ENCODE results near the gene REST. TPM values are rescaled to one million over a fixed set of nuclear protein-coding genes. Genes with fewer than 3 reads are reported as not detected.

REST gene
- total and polyA plus RNA-seq, 10 donors: 3.6 to 45.4 (median 37.1) TPM

DNA sequence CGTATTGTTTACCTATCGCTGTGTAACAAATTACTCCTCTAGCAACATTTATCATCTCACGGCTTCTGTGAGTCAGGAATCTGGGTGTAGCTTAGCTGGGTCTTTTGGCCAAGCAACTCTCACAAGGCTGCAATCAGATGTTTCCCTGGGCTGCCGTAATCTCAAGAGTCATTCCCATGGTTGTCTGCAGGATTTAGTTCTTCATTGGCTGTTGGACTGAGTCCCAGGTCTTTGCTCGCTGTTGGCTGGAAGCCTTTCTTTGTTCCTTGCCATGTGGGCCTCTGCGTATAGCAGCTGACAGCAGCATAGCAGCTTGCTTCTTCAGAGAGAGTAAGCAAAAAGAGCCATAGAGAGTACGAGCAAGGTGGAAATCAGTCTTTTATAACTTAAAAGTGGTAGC, 87.8 kb downstream of the REST start:
- H3K4me1 ChIP-seq: peaks cover 0 to 31% (median 2%) of the 10 kb centered on the region in 6 donors
- H3K27ac ChIP-seq: no peak overlapping the region
- WGBS, 5 donors: 76 to 91% (median 88%) methylated on average over 7 of the region's 7 CpGs
- H3K4me3 ChIP-seq: no peak overlapping the region
- intact Hi-C loops (cut with DNase I; ENCODE audit: low total_unique reads): no loop called here
- no peak for DNase-seq
- H3K27me3 ChIP-seq (replicated peaks in 1 of 7): no peaks in the 10 kb centered on the region
- H3K9me3 ChIP-seq: no peaks in the 10 kb centered on the region
- H3K36me3 ChIP-seq: peaks cover 9 to 99% (median 90%) of the 10 kb centered on the region in 6 donors
- TF ChIP-seq, protein P1, sequence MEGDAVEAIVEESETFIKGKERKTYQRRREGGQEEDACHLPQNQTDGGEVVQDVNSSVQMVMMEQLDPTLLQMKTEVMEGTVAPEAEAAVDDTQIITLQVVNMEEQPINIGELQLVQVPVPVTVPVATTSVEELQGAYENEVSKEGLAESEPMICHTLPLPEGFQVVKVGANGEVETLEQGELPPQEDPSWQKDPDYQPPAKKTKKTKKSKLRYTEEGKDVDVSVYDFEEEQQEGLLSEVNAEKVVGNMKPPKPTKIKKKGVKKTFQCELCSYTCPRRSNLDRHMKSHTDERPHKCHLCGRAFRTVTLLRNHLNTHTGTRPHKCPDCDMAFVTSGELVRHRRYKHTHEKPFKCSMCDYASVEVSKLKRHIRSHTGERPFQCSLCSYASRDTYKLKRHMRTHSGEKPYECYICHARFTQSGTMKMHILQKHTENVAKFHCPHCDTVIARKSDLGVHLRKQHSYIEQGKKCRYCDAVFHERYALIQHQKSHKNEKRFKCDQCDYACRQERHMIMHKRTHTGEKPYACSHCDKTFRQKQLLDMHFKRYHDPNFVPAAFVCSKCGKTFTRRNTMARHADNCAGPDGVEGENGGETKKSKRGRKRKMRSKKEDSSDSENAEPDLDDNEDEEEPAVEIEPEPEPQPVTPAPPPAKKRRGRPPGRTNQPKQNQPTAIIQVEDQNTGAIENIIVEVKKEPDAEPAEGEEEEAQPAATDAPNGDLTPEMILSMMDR (IDR thresholded peaks at IDR 0.05 in 8 of 11, conservative IDR thresholded peaks at IDR 0.05 in 3 of 11): no peak
- TF ChIP-seq POLR2AphosphoS5 (IDR thresholded peaks at IDR 0.05): no peak
- no peak for TF ChIP-seq POLR2A (IDR thresholded peaks at IDR 0.05)

DNA sequence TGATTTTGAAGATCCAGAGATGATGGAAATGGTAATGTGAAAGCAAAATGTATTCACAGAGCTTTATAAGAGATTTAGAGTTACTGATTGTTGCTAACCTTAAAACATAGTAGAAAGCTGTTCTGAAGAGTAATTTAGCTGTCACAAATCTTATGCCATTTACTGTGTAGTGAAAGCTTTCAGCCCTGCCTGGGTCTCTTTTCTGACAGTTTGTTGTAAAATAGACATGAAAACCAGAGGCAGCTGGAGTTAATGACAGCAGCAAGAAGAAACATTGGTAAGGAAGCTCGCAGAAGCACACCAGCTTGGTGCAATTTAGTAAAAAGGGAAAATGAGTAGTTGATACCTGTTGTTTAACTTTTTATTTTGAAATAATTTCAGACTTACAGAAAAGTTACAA, 92.1 kb downstream of the REST start:
- Histone ChIP-seq H3K27me3 (replicated peaks in 1 of 7) (no peaks in the 10 kb centered on the region), H3K4me1 (peaks cover 0 to 6% (median 0%) of the 10 kb centered on the region in 6 donors), H3K4me3 (no peak overlapping the region), H3K36me3 (peaks cover 6 to 99% (median 88%) of the 10 kb centered on the region in 6 donors), H3K27ac (no peak overlapping the region), H3K9me3 (no peaks in the 10 kb centered on the region)
- 90 to 100% (median 100%) methylated on average over 1 of the region's 1 CpG for WGBS, 5 donors
- intact Hi-C loops (cut with DNase I; ENCODE audit: low total_unique reads): no loop called here
- TF ChIP-seq, protein P1 (IDR thresholded peaks at IDR 0.05 in 8 of 11, conservative IDR thresholded peaks at IDR 0.05 in 3 of 11): no peak
- TF ChIP-seq POLR2AphosphoS5 (IDR thresholded peaks at IDR 0.05): no peak
- TF ChIP-seq POLR2A (IDR thresholded peaks at IDR 0.05): no peak
- DNase-seq: no peak

DNA sequence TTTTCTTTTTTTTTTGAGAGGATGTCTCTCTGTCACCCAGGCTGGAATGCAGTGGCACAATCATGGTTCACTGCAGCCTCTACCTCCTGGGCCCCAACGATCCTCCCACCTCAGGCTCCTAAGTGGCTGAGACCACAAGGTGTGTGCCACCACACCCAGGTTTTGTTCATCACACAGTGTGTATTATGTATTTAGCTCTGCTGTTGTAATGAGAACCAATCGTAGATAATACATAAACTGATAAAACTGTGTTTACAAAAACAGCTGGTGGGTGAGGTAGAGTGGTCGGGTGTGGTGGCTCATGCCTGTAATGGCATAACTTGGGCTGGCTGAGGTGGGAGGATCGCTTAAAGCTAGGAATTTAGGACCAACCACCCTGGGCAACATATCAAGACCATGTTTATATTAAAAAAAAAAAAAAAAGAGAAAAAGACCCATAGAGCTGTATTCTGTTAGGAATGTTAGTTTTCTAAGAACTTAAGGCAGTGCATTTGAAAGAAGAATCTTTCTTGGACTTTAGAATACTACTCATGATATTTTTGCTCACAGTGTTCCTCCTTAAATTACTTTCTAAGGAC, 105.9 kb downstream of the REST start:
- H3K9me3 ChIP-seq: no peaks in the 10 kb centered on the region
- H3K27ac ChIP-seq: no peak overlapping the region
- H3K27me3 ChIP-seq (replicated peaks in 1 of 7): no peaks in the 10 kb centered on the region
- WGBS, 5 donors: 84 to 97% (median 86%) methylated on average over 4 of the region's 4 CpGs
- H3K4me1 ChIP-seq: no peaks in the 10 kb centered on the region
- TF ChIP-seq POLR2A (IDR thresholded peaks at IDR 0.05) (no peak), POLR2AphosphoS5 (IDR thresholded peaks at IDR 0.05) (no peak)
- TF ChIP-seq, protein P1 (IDR thresholded peaks at IDR 0.05 in 8 of 11, conservative IDR thresholded peaks at IDR 0.05 in 3 of 11): no peak
- no peak for DNase-seq
- intact Hi-C loops (cut with DNase I; ENCODE audit: low total_unique reads): no loop called here
- no peak overlapping the region for H3K4me3 ChIP-seq
- H3K36me3 ChIP-seq: peaks cover 6 to 100% (median 97%) of the 10 kb centered on the region in 6 donors

Small RNA genes lying within 50 kb of the gene (small RNA-seq; reads per million reads assigned to genes)
- gene RNU6-998P: 0 reads per million in 4 donors

Other genes with a start within 250 kb of the REST start
- gene HOPX, start 226.6 kb upstream of the REST start, total RNA-seq: 10 to 100 TPM in 2 of 7 donors, 1 to 10 TPM in 5; 6.0 to 26.0 (median 8.0) TPM
- gene HOPX, start 226.6 kb upstream of the REST start, polyA plus RNA-seq: 10 to 100 TPM in 1 of 3 donors, 1 to 10 TPM in 2; 6.0 to 16.4 (median 8.8) TPM
- 1 to 10 TPM in 4 of 7 donors, under 1 TPM in 1, not detected in 2; 0.88 to 8.2 (median 1.1) TPM for gene SPINK2, start 86.2 kb upstream of the REST start, total RNA-seq
- gene SPINK2, start 86.2 kb upstream of the REST start, polyA plus RNA-seq: 1 to 10 TPM; 1.4 to 3.1 (median 2.3) TPM
- gene NOA1, start 69.7 kb downstream of the REST start, total RNA-seq: 10 to 100 TPM; 12.2 to 21.4 (median 15.8) TPM
- 10 to 100 TPM in 1 of 3 donors, 1 to 10 TPM in 2; 7.4 to 11.4 (median 8.6) TPM for gene NOA1, start 69.7 kb downstream of the REST start, polyA plus RNA-seq
- gene POLR2B, start 71.0 kb downstream of the REST start, total RNA-seq: 100 to 1,000 TPM in 2 of 7 donors, 10 to 100 TPM in 5; 78.4 to 119 (median 96.6) TPM
- 10 to 100 TPM; 27.4 to 37.9 (median 36.1) TPM for gene POLR2B, start 71.0 kb downstream of the REST start, polyA plus RNA-seq
- 100 to 1,000 TPM; 450 to 947 (median 589) TPM for gene IGFBP7, start 202.5 kb downstream of the REST start, total RNA-seq
- 100 to 1,000 TPM; 127 to 444 (median 249) TPM for gene IGFBP7, start 202.5 kb downstream of the REST start, polyA plus RNA-seq

All from spleen (tissue), 11 donors.